NCI-H146 (cell line): ENCODE measurements around the gene HES5.

Source experiments
- DNase-seq: peaks from one replicate; lab custom pipeline; 2025; lab: John Stamatoyannopoulos, UW

The HES5 gene

GRCh38 chr1:2479186-2479585 is 50.9 kb downstream of the HES5 start:
- no peak for DNase-seq
